ENCODE measurements around the gene NRL. TPM values are rescaled to one million over a fixed set of nuclear protein-coding genes. Genes with fewer than 3 reads are reported as not detected.

NRL gene
- total RNA-seq, 1 experiment from 2014 or later: 2.5 TPM

DNA sequence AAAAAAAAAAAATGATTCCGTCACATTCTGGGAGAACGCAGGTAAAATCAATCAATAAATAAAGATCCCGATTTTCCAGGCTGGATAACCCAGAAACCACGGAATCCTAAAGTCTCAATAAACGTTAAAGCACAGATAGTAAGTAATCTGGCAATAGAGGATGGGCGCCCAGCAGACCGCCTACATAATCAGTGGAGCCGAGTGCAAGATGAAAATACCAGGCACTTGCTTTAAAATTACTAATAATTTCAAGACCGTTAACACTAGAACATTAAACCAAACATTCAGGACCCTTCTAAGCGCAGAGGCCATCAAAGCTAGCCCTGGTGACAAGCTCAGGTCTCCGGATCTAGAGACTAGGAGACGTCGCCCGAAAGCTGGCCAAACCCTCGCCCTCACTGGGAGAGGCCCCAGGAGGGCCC is 1.4 kb downstream of the NRL start:
- Histone ChIP-seq H4K5ac (ENCODE audit: insufficient read length, low read depth, low read length) (no peak overlapping the region), H2BK120ac (ENCODE audit: low read depth, low read length, poor library complexity, severe bottlenecking) (no peak overlapping the region), H3K9me3 (ENCODE audit: control insufficient read depth, low read depth, low read length) (no peaks in the 10 kb centered on the region), H3K4me2 (ENCODE audit: insufficient read depth, insufficient read length, low read length) (peak overlapping the region; percentile 76), H2BK5ac (ENCODE audit: insufficient read length, low read length) (no peak overlapping the region), H3K27me3 (ENCODE audit: insufficient read depth, low read length) (no peaks in the 10 kb centered on the region), H4K20me1 (ENCODE audit: control insufficient read depth, insufficient read depth, insufficient read length) (no peaks in the 10 kb centered on the region), H2AK5ac (ENCODE audit: insufficient read length, low read length) (no peak overlapping the region), H2AFZ (ENCODE audit: low read length) (no peak overlapping the region), H2BK15ac (ENCODE audit: low read depth, low read length) (no peak overlapping the region), H3K27ac (ENCODE audit: insufficient read length, low read depth, low read length) (no peak overlapping the region), H3K23ac (ENCODE audit: insufficient read length, low read depth, low read length) (no peak overlapping the region), H3K79me2 (ENCODE audit: insufficient read depth, low read length) (no peaks in the 10 kb centered on the region), H3T11ph (ENCODE audit: low read length) (no peak overlapping the region), H3K14ac (ENCODE audit: insufficient read depth, low read length) (no peak overlapping the region), H3K79me1 (ENCODE audit: insufficient read depth, low read depth, low read length, poor library complexity, severe bottlenecking) (no peaks in the 10 kb centered on the region), H3K23me2 (ENCODE audit: insufficient read length, low read depth, low read length, poor library complexity, severe bottlenecking) (peaks cover 13% of the 10 kb centered on the region), H2BK12ac (ENCODE audit: insufficient read length, low read depth, low read length) (no peak overlapping the region), H3K56ac (ENCODE audit: insufficient read length, low read depth, low read length) (no peak overlapping the region), H2BK20ac (ENCODE audit: low read depth, low read length, poor library complexity, severe bottlenecking) (no peak overlapping the region), H3K4me1 (ENCODE audit: insufficient read depth, low read length) (no peaks in the 10 kb centered on the region), H4K91ac (ENCODE audit: insufficient read length, low read depth, low read length) (no peak overlapping the region), H3K18ac (ENCODE audit: insufficient read length, low read depth, low read length) (no peak overlapping the region), H3K9ac (ENCODE audit: extremely low read depth, insufficient read length, low read length) (peak overlapping the region; percentile 27), H3K4ac (ENCODE audit: low read depth, low read length) (no peak overlapping the region), H4K8ac (replicated peaks; ENCODE audit: insufficient read length, low read depth, low read length) (no peak overlapping the region)
- Mint-ChIP-seq H3K27ac (peak overlapping the region; percentile 93 to 100 (median 98); a peak in 4 of 7 replicates), H3K27me3 (ENCODE audit: low read depth) (peaks cover 3% of the 10 kb centered on the region; the same call in 1 of the 2 replicates), H3K9me3 (no peaks in the 10 kb centered on the region; a peak in 1 of 5 replicates), H3K4me1 (peaks cover 17 to 18% of the 10 kb centered on the region in 2 experiments), H3K4me3 (peak overlapping the region; percentile 93 to 95), H3K36me3 (ENCODE audit: insufficient read depth in 1 of 3, low read depth in 3 of 3) (peaks cover 5 to 29% (median 20%) of the 10 kb centered on the region in 3 experiments; a peak in 5 of 7 replicates)
- DNase-seq: no peak
- TF ChIP-seq, protein P1, sequence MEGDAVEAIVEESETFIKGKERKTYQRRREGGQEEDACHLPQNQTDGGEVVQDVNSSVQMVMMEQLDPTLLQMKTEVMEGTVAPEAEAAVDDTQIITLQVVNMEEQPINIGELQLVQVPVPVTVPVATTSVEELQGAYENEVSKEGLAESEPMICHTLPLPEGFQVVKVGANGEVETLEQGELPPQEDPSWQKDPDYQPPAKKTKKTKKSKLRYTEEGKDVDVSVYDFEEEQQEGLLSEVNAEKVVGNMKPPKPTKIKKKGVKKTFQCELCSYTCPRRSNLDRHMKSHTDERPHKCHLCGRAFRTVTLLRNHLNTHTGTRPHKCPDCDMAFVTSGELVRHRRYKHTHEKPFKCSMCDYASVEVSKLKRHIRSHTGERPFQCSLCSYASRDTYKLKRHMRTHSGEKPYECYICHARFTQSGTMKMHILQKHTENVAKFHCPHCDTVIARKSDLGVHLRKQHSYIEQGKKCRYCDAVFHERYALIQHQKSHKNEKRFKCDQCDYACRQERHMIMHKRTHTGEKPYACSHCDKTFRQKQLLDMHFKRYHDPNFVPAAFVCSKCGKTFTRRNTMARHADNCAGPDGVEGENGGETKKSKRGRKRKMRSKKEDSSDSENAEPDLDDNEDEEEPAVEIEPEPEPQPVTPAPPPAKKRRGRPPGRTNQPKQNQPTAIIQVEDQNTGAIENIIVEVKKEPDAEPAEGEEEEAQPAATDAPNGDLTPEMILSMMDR (conservative IDR thresholded peaks at IDR 0.05): no peak
- no CpG with 5 or more reads among the region's 15 CpGs for whole genome bisulfite sequencing (ENCODE audit: extremely low coverage, insufficient read length, low lambda C conversion rate)

All from H9 (cell line).